Uterus (tissue), 4 donors: ENCODE results near the gene TRO. TPM values are rescaled to one million over a fixed set of nuclear protein-coding genes. Genes with fewer than 3 reads are reported as not detected.

Experiments
- DNase-seq, 2 donors: peaks; one replicate each; pipeline ENCODE4 v3.0.0-alpha.2; 2019 to 2020
- H3K27ac ChIP-seq, 2 donors: fragments of 200-600 bp; sonication (generic); 1 replicate in 1 of 2; 2 replicates in 1 of 2; pipeline ENCODE4 v1.5.1; 2016 to 2018
- H3K27me3 ChIP-seq, 2 donors: fragments of 200-600 bp; sonication (generic); one replicate each; pipeline ENCODE4 v1.5.1; 2018 to 2019; ENCODE audit warnings: control low read depth in 1 of 2
- H3K36me3 ChIP-seq, 2 donors: fragments of 200-600 bp; sonication (generic); one replicate each; pipeline ENCODE4 v1.5.1; 2019; ENCODE audit warnings: control low read depth in 1 of 2
- H3K4me1 ChIP-seq, 2 donors: fragments of 200-600 bp; sonication (generic); one replicate each; pipeline ENCODE4 v1.5.1; 2018 to 2019; ENCODE audit warnings: control low read depth in 1 of 2
- H3K4me3 ChIP-seq, 2 donors: fragments of 200-600 bp; sonication (generic); 1 replicate in 1 of 2; 2 replicates in 1 of 2; pipeline ENCODE4 v1.5.1; 2018 to 2019; ENCODE audit warnings: mild to moderate bottlenecking in 1 of 2
- H3K9me3 ChIP-seq, 2 donors: fragments of 200-600 bp; sonication (generic); one replicate each; pipeline ENCODE4 v1.5.1; 2019; ENCODE audit warnings: control low read depth in 1 of 2
- POLR2A ChIP-seq, 2 donors: fragments of 450-650 bp; IDR thresholded peaks; one replicate each; pipeline ENCODE4 v1.6.1; 2016; ENCODE audit warnings: antibody characterized with exemption in 2 of 2, mild to moderate bottlenecking in 1 of 2, moderate library complexity in 1 of 2
- intact Hi-C: fragments of 100-400 bp; cut with DNase I; formaldehyde crosslinking; loops from one replicate; pipeline ENCODE4 v1.15.1; 2023; ENCODE audit warnings: low total_unique reads
- total RNA-seq, 4 donors: library from RNA; depleted of rRNA in 3 of 4; stranded (reverse); fragments of >200 nt in 3 of 4; gene quantifications; one replicate each; pipeline versions ENCODE4 v1.1.0 to v1.2.4, GENCODE V29; 2014 to 2023
- TF ChIP-seq, protein P1 (sequence below), 4 experiments: fragments of 200-600 bp in 2 of 4; fragments of 450-650 bp in 2 of 4; sonication (generic) in 2 of 4; IDR thresholded peaks; one replicate each; pipeline ENCODE4 v1.5.1; 2016 to 2019; ENCODE audit warnings: antibody characterized with exemption in 4 of 4, mild to moderate bottlenecking in 2 of 4, moderate library complexity in 1 of 4
- donor health status: DM: yes; HTN: yes; CAD: no.

TRO gene
- total RNA-seq, 4 donors from 2014 or later: 20.0 to 80.7 (median 29.1) TPM

GRCh38 chrX:54909941-54910340, 10.7 kb upstream of the TRO start:
- DNase-seq: no peak
- no peaks in the 10 kb centered on the region for H3K4me1 ChIP-seq
- intact Hi-C loops: no loop called here
- TF ChIP-seq, protein P1, sequence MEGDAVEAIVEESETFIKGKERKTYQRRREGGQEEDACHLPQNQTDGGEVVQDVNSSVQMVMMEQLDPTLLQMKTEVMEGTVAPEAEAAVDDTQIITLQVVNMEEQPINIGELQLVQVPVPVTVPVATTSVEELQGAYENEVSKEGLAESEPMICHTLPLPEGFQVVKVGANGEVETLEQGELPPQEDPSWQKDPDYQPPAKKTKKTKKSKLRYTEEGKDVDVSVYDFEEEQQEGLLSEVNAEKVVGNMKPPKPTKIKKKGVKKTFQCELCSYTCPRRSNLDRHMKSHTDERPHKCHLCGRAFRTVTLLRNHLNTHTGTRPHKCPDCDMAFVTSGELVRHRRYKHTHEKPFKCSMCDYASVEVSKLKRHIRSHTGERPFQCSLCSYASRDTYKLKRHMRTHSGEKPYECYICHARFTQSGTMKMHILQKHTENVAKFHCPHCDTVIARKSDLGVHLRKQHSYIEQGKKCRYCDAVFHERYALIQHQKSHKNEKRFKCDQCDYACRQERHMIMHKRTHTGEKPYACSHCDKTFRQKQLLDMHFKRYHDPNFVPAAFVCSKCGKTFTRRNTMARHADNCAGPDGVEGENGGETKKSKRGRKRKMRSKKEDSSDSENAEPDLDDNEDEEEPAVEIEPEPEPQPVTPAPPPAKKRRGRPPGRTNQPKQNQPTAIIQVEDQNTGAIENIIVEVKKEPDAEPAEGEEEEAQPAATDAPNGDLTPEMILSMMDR (IDR thresholded peaks at IDR 0.05): no peak
- no peak for TF ChIP-seq POLR2A (IDR thresholded peaks at IDR 0.05)
- no peak overlapping the region for H3K27ac ChIP-seq
- H3K27me3 ChIP-seq: no peaks in the 10 kb centered on the region
- H3K36me3 ChIP-seq: no peaks in the 10 kb centered on the region
- H3K4me3 ChIP-seq: no peak overlapping the region
- H3K9me3 ChIP-seq: peaks cover 0 to 2% of the 10 kb centered on the region in 2 donors

GRCh38 chrX:54921427-54922021, 900 bp downstream of the TRO start:
- peak overlapping the region; percentile 38 to 41 for H3K4me3 ChIP-seq
- peak; percentile 63 to 66 for DNase-seq

DNA sequence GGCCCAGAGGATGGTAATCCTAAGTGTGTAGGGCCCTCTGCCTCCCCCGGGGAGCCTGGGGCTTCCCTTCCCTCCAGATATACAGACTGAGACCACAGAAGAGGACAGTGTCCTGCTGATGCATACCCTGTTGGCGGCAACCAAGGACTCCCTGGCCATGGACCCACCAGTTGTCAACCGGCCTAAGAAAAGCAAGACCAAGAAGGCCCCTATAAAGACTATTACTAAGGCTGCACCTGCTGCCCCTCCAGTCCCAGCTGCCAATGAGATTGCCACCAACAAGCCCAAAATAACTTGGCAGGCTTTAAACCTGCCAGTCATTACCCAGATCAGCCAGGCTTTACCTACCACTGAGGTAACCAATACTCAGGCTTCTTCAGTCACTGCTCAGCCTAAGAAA, 1.9 kb downstream of the TRO start:
- H3K9me3 ChIP-seq: no peaks in the 10 kb centered on the region
- H3K4me1 ChIP-seq: no peaks in the 10 kb centered on the region
- no peak for DNase-seq
- H3K4me3 ChIP-seq: no peak overlapping the region
- intact Hi-C loops: no loop called here
- no peaks in the 10 kb centered on the region for H3K27me3 ChIP-seq
- TF ChIP-seq POLR2A (IDR thresholded peaks at IDR 0.05): no peak
- TF ChIP-seq, protein P1 (IDR thresholded peaks at IDR 0.05): no peak
- H3K36me3 ChIP-seq: no peaks in the 10 kb centered on the region
- H3K27ac ChIP-seq: no peak overlapping the region

More at GRCh38 chrX:54921427-54922021, 900 bp downstream of the TRO start:
- H3K9me3 ChIP-seq: no peaks in the 10 kb centered on the region
- no peak for TF ChIP-seq POLR2A (IDR thresholded peaks at IDR 0.05)
- TF ChIP-seq, protein P1 (IDR thresholded peaks at IDR 0.05): no peak
- peak overlapping the region; percentile 47 to 71 for H3K27ac ChIP-seq
- H3K27me3 ChIP-seq: no peaks in the 10 kb centered on the region
- intact Hi-C loops: no loop called here
- no peaks in the 10 kb centered on the region for H3K4me1 ChIP-seq
- no peaks in the 10 kb centered on the region for H3K36me3 ChIP-seq

DNA sequence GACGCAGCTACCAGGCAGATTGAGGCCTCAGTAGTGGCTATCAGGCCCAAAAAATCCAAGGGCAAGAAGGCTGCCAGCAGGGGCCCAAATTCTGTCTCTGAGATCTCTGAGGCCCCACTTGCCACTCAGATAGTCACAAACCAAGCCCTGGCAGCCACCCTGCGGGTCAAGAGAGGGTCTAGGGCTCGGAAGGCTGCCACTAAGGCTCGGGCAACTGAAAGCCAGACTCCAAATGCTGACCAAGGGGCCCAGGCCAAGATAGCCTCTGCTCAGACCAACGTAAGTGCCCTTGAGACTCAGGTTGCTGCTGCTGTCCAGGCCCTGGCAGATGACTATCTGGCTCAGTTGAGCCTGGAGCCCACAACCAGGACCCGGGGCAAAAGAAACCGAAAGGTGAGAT, 2.8 kb downstream of the TRO start:
- intact Hi-C loops: no loop called here
- H3K27me3 ChIP-seq: no peaks in the 10 kb centered on the region
- no peak overlapping the region for H3K27ac ChIP-seq
- H3K9me3 ChIP-seq: no peaks in the 10 kb centered on the region
- TF ChIP-seq, protein P1 (IDR thresholded peaks at IDR 0.05): no peak
- no peak for TF ChIP-seq POLR2A (IDR thresholded peaks at IDR 0.05)
- no peak for DNase-seq
- H3K36me3 ChIP-seq: no peaks in the 10 kb centered on the region
- H3K4me3 ChIP-seq: no peak overlapping the region
- no peaks in the 10 kb centered on the region for H3K4me1 ChIP-seq

- DNase-seq: no peak
- Histone ChIP-seq H3K36me3 (no peaks in the 10 kb centered on the region), H3K27ac (no peak overlapping the region), H3K4me3 (no peak overlapping the region), H3K4me1 (no peaks in the 10 kb centered on the region), H3K27me3 (no peaks in the 10 kb centered on the region), H3K9me3 (no peaks in the 10 kb centered on the region)
- no peak for TF ChIP-seq POLR2A (IDR thresholded peaks at IDR 0.05)
- TF ChIP-seq, protein P1 (IDR thresholded peaks at IDR 0.05): no peak
- intact Hi-C loops: no loop called here
Measured at GRCh38 chrX:54926978-54927377, 6.4 kb downstream of the TRO start.
